ENCODE results near the gene SH3GL3. TPM values are rescaled to one million over a fixed set of nuclear protein-coding genes. Genes with fewer than 3 reads are reported as not detected.

The SH3GL3 gene
- total RNA-seq, 1 experiment from 2014 or later, result 0.24 TPM

DNA sequence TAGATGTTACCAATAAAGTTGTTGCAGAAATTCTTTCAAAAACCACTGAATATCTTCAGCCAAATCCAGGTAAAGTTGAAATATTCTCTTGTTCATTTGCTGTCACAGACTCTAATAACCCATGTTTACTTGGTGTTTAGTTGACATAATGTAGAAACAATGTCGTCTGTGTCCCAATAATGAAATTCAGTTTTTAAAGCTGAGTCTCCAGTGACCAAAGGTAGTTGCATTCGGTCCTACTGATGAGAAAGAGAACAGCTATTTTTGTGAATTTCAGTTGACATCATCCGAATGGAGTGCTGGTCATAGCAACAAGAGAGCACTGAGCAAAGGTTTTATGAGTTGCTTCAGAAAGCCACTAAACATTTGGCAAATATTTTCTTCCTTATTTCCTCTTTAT, 118.0 kb downstream of the SH3GL3 start:
- Mint-ChIP-seq H3K4me1 (ENCODE audit: low read depth, unreplicated experiment) (no peaks in the 10 kb centered on the region), H3K27ac (ENCODE audit: unreplicated experiment) (no peak overlapping the region), H3K4me3 (ENCODE audit: low read depth, unreplicated experiment) (no peak overlapping the region), H3K9me3 (ENCODE audit: low read depth, unreplicated experiment) (no peaks in the 10 kb centered on the region), H3K36me3 (ENCODE audit: insufficient read depth, unreplicated experiment) (no peaks in the 10 kb centered on the region), H3K27me3 (ENCODE audit: unreplicated experiment) (no peaks in the 10 kb centered on the region)
- no TSS peak for BruUV-seq (replicated peaks)
- intact Hi-C loops (cut with micrococcal nuclease; ENCODE audit: unreplicated experiment), result loop anchor here (1.0 to 5.0 kb wide), 5 partner anchors 167 to 470 kb away; no protein-coding TSS in a partner anchor
- DNase-seq, result no peak
- CTCF ChIA-PET, result interaction anchor here (0.6 to 1.7 kb wide), 12 partner anchors 21 to 1006 kb away, joined by 3 to 18 read pairs (median 4); no protein-coding TSS in a partner anchor
- no peak for TF ChIP-seq CTCF (IDR thresholded peaks at IDR 0.05; ENCODE audit: unreplicated experiment)

- Mint-ChIP-seq H3K27me3 (ENCODE audit: unreplicated experiment) (no peaks in the 10 kb centered on the region), H3K36me3 (ENCODE audit: insufficient read depth, unreplicated experiment) (no peaks in the 10 kb centered on the region), H3K4me1 (ENCODE audit: low read depth, unreplicated experiment) (no peaks in the 10 kb centered on the region), H3K27ac (ENCODE audit: unreplicated experiment) (no peak overlapping the region), H3K4me3 (ENCODE audit: low read depth, unreplicated experiment) (no peak overlapping the region), H3K9me3 (ENCODE audit: low read depth, unreplicated experiment) (no peaks in the 10 kb centered on the region)
- CTCF ChIA-PET, result interaction anchor here (0.6 to 1.7 kb wide), 13 partner anchors 21 to 1005 kb away, joined by 3 to 18 read pairs (median 3); no protein-coding TSS in a partner anchor
- peak; percentile 34 for DNase-seq
- TF ChIP-seq CTCF (IDR thresholded peaks at IDR 0.05; ENCODE audit: unreplicated experiment), result peak; percentile 66
- intact Hi-C loops (cut with micrococcal nuclease; ENCODE audit: unreplicated experiment), result loop anchor here (1.0 to 5.0 kb wide), 5 partner anchors 167 to 470 kb away; no protein-coding TSS in a partner anchor
- no TSS peak for BruUV-seq (replicated peaks)
Observed at GRCh38 chr15:83565553-83566159, 118.5 kb downstream of the SH3GL3 start.

- Mint-ChIP-seq H3K27ac (ENCODE audit: unreplicated experiment) (no peak overlapping the region), H3K36me3 (ENCODE audit: insufficient read depth, unreplicated experiment) (no peaks in the 10 kb centered on the region), H3K4me1 (ENCODE audit: low read depth, unreplicated experiment) (no peaks in the 10 kb centered on the region), H3K4me3 (ENCODE audit: low read depth, unreplicated experiment) (no peak overlapping the region), H3K9me3 (ENCODE audit: low read depth, unreplicated experiment) (no peaks in the 10 kb centered on the region), H3K27me3 (ENCODE audit: unreplicated experiment) (no peaks in the 10 kb centered on the region)
- no peak for TF ChIP-seq CTCF (IDR thresholded peaks at IDR 0.05; ENCODE audit: unreplicated experiment)
- no TSS peak for BruUV-seq (replicated peaks)
- intact Hi-C loops (cut with micrococcal nuclease; ENCODE audit: unreplicated experiment), result loop anchor here (5.0 kb wide), 1 partner anchor 165 kb away; no protein-coding TSS in a partner anchor
- DNase-seq, result no peak
- CTCF ChIA-PET, result interaction anchor here (0.7 to 1.0 kb wide), 2 partner anchors 456 to 460 kb away, joined by 3 read pairs; no protein-coding TSS in a partner anchor
Observed at GRCh38 chr15:83567318-83567717, 120.2 kb downstream of the SH3GL3 start.

DNA sequence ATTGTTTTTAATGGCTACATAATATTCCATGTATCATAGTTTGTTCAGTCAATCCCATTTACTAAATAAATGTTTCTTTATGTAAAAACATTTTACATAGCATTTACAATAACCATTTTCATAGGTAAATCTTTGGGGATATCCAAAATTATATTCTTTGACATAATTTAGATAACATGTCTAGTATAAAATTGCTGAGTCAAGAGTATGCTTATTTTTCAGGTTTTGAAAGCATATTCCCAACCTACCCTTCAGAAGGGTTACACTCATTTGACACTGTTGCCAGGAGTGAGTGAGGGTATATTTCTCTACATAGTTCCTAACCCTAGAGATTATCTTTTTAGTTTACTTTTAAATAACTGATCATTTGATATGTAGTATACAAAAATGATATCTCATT, 122.2 kb downstream of the SH3GL3 start:
- no peak for DNase-seq
- CTCF ChIA-PET, result interaction anchor here (0.6 to 0.7 kb wide), 2 partner anchors 9 to 117 kb away, joined by 3 to 4 read pairs; no protein-coding TSS in a partner anchor
- H3K9me3 Mint-ChIP-seq (ENCODE audit: low read depth, unreplicated experiment), result no peaks in the 10 kb centered on the region
- intact Hi-C loops (cut with micrococcal nuclease; ENCODE audit: unreplicated experiment), result loop anchor here (5.0 kb wide), 1 partner anchor 163 kb away; no protein-coding TSS in a partner anchor
- no peak overlapping the region for H3K4me3 Mint-ChIP-seq (ENCODE audit: low read depth, unreplicated experiment)
- no peaks in the 10 kb centered on the region for H3K4me1 Mint-ChIP-seq (ENCODE audit: low read depth, unreplicated experiment)
- TF ChIP-seq CTCF (IDR thresholded peaks at IDR 0.05; ENCODE audit: unreplicated experiment), result no peak
- peaks cover 10% of the 10 kb centered on the region for H3K27me3 Mint-ChIP-seq (ENCODE audit: unreplicated experiment)
- no peaks in the 10 kb centered on the region for H3K36me3 Mint-ChIP-seq (ENCODE audit: insufficient read depth, unreplicated experiment)
- no TSS peak for BruUV-seq (replicated peaks)
- H3K27ac Mint-ChIP-seq (ENCODE audit: unreplicated experiment), result no peak overlapping the region
